HAP-1 (cell line): ENCODE measurements around the gene PLPP7.
"Not testable (repeated sequence)": the region's sequence is repeated elsewhere in the genome, so short reads cannot be mapped to it uniquely, and the experiment has no call there.

Experiments used
- DNase-seq, 2 experiments: peaks; one replicate each; pipeline ENCODE4 v3.0.0-alpha.2; 2016 to 2020; ENCODE audit warnings: low spot score in 2 of 2
- H3K27me3 ChIP-seq: fragments of 250-450 bp; sonication (Bioruptor Pico); 2 replicates; pipeline ENCODE4 v1.5.1; 2020; ENCODE audit warnings: low read depth, mild to moderate bottlenecking, moderate library complexity
- H3K36me3 ChIP-seq: fragments of 250-450 bp; sonication (Bioruptor Pico); replicated peaks from 2 replicates; pipeline ENCODE4 v1.5.1; 2020; ENCODE audit warnings: mild to moderate bottlenecking
- H3K4me1 ChIP-seq: fragments of 250-450 bp; sonication (Bioruptor Pico); 2 replicates; pipeline ENCODE4 v1.5.1; 2020; ENCODE audit warnings: mild to moderate bottlenecking
- H3K4me3 ChIP-seq: fragments of 250-450 bp; sonication (Bioruptor Pico); 2 replicates; pipeline ENCODE4 v1.5.1; 2020; ENCODE audit warnings: mild to moderate bottlenecking, moderate library complexity
- H3K9me3 ChIP-seq: fragments of 250-450 bp; sonication (Bioruptor Pico); 2 replicates; pipeline ENCODE4 v1.5.1; 2020; ENCODE audit warnings: mild to moderate bottlenecking, moderate library complexity
- in situ Hi-C: fragments of 300-500 bp; cut with MboI; formaldehyde crosslinking; loops from 3 replicates; pipeline ENCODE4 v1.14.3; 2020; ENCODE audit warnings: low sequenced_read_pairs, inconsistent platforms, mixed read lengths

The PLPP7 gene

GRCh38 chr9:131356479-131356878 is 67.0 kb downstream of the PLPP7 start:
- H3K9me3 ChIP-seq, H3K36me3 ChIP-seq, H3K27me3 ChIP-seq, H3K4me3 ChIP-seq, DNase-seq: not testable (repeated sequence)
- in situ Hi-C loops = loop anchor here (5.0 kb wide), 1 partner anchor 46 kb away; no protein-coding TSS in a partner anchor
- peaks cover 38% of the 10 kb centered on the region for H3K4me1 ChIP-seq

GRCh38 chr9:131358556-131358955 is 69.0 kb downstream of the PLPP7 start:
- H3K4me1 ChIP-seq = peaks cover 39% of the 10 kb centered on the region
- H3K4me3 ChIP-seq = no peak overlapping the region
- in situ Hi-C loops = loop anchor here (5.0 kb wide), 1 partner anchor 44 kb away; no protein-coding TSS in a partner anchor
- DNase-seq = no peak
- H3K36me3 ChIP-seq = no peaks in the 10 kb centered on the region
- no peaks in the 10 kb centered on the region for H3K27me3 ChIP-seq
- peaks cover 6% of the 10 kb centered on the region; the same call in 1 of the 2 replicates for H3K9me3 ChIP-seq
